Calu3 (cell line): ENCODE results near the gene IGFL3. TPM values are rescaled to one million over a fixed set of nuclear protein-coding genes. Genes with fewer than 3 reads are reported as not detected.

Source experiments
- BruUV-seq: library from RNA; stranded (reverse); fragments of 400-500 nt; replicated peaks from 2 replicates; lab custom pipeline; 2021; lab: Mats Ljungman, UMichigan
- CTCF ChIA-PET: fragments of 300-600 bp; sonication (Branson Sonifier 250); formaldehyde crosslinking; loops from one replicate; lab custom pipeline; 2022; ENCODE audit warnings: antibody characterized with exemption; lab: Charles Lee
- DNase-seq: peaks from one replicate; pipeline ENCODE4 v3.0.0; 2022
- H3K27ac Mint-ChIP-seq: one replicate; pipeline ENCODE4 v1.8.0; 2022; ENCODE audit warnings: mixed read lengths; ENCODE audit not compliant: unreplicated experiment
- H3K27me3 Mint-ChIP-seq: one replicate; pipeline ENCODE4 v1.8.0; 2022; ENCODE audit warnings: mixed read lengths; ENCODE audit not compliant: unreplicated experiment
- H3K36me3 Mint-ChIP-seq: one replicate; pipeline ENCODE4 v1.8.0; 2022; ENCODE audit warnings: mild to moderate bottlenecking, moderate library complexity, mixed read lengths; ENCODE audit not compliant: insufficient read depth, unreplicated experiment
- H3K4me1 Mint-ChIP-seq: one replicate; pipeline ENCODE4 v1.8.0; 2022; ENCODE audit warnings: mild to moderate bottlenecking, low read depth, mixed read lengths; ENCODE audit not compliant: unreplicated experiment
- H3K4me3 Mint-ChIP-seq: one replicate; pipeline ENCODE4 v1.8.0; 2022; ENCODE audit warnings: mild to moderate bottlenecking, low read depth, moderate library complexity, mixed read lengths; ENCODE audit not compliant: unreplicated experiment
- H3K9me3 Mint-ChIP-seq: one replicate; pipeline ENCODE4 v1.8.0; 2022; ENCODE audit warnings: low read depth, mixed read lengths; ENCODE audit not compliant: unreplicated experiment
- CTCF ChIP-seq: fragments of 200-600 bp; IDR thresholded peaks from one replicate; pipeline ENCODE4 v1.8.0; 2022; ENCODE audit warnings: antibody characterized with exemption; ENCODE audit not compliant: unreplicated experiment
- intact Hi-C: fragments of 100-400 bp; cut with micrococcal nuclease; formaldehyde crosslinking; loops from one replicate; pipeline ENCODE4 v1.10.0; 2022; ENCODE audit not compliant: unreplicated experiment
- total RNA-seq: library from RNA; stranded (reverse); gene quantifications from 2 replicates; pipeline ENCODE4 v1.2.3, GENCODE V29; 2022

IGFL3 gene
- total RNA-seq, 1 experiment from 2014 or later: not detected

DNA sequence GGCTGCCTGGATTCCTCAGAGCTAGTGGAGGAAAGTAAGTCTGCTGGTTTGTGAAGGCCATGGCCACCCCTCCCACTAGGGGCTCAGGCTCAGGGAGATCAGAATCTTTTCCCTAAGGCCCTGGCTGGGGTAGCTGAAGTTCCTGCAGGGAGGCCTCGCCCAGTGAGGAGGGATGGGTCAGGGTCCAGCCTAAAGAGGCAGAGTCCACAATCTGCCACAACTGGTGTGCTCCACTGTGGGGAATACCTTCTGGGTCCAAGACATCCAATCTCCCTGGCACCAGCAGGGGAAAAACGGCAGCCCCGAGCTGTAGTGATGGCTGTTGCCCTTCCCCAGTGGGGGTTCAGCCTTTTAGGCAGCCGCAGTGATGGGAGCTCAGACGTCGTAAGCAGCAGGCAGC lies 23.2 kb downstream of the IGFL3 start:
- Mint-ChIP-seq H3K4me1 (no peaks in the 10 kb centered on the region), H3K36me3 (no peaks in the 10 kb centered on the region), H3K4me3 (no peak overlapping the region), H3K9me3 (peaks cover 4% of the 10 kb centered on the region), H3K27me3 (no peaks in the 10 kb centered on the region), H3K27ac (no peak overlapping the region)
- CTCF ChIA-PET: no interaction called here
- no peak for TF ChIP-seq CTCF
- intact Hi-C loops: no loop called here
- no TSS peak for BruUV-seq
- no peak for DNase-seq

DNA sequence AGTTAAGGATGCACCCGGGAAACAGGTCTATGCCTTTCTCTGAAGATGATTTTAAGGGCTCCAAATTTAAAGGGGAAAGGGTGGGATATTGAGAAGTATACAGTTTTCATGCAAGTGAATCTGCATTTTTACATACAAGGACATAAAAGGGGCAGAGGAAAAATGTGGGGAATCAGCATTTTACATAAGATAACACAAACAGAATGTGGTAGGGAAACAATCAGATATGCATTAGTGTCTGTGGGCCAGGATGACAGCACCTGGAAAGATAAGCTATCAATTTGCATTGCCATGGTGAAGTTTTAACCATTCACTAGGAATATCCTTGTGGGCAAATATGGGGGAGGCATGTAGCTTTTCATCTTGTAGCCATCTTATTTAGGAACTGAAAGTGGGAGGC lies 24.1 kb downstream of the IGFL3 start:
- no peak for TF ChIP-seq CTCF
- Mint-ChIP-seq H3K27ac (no peak overlapping the region), H3K36me3 (no peaks in the 10 kb centered on the region), H3K9me3 (peaks cover 4% of the 10 kb centered on the region), H3K4me1 (no peaks in the 10 kb centered on the region), H3K4me3 (no peak overlapping the region), H3K27me3 (no peaks in the 10 kb centered on the region)
- no TSS peak for BruUV-seq
- CTCF ChIA-PET: no interaction called here
- intact Hi-C loops: no loop called here
- no peak for DNase-seq

GRCh38 chr19:46090444-46090843 lies 34.0 kb downstream of the IGFL3 start:
- Mint-ChIP-seq H3K9me3 (no peaks in the 10 kb centered on the region), H3K4me3 (no peak overlapping the region), H3K36me3 (no peaks in the 10 kb centered on the region), H3K4me1 (no peaks in the 10 kb centered on the region), H3K27me3 (peaks cover 61% of the 10 kb centered on the region), H3K27ac (no peak overlapping the region)
- BruUV-seq: no TSS peak
- intact Hi-C loops: no loop called here
- CTCF ChIA-PET: interaction anchor here (0.5 kb wide), 1 partner anchor 31 kb away, joined by 3 read pairs; no protein-coding TSS in a partner anchor
- DNase-seq: no peak
- no peak for TF ChIP-seq CTCF

DNA sequence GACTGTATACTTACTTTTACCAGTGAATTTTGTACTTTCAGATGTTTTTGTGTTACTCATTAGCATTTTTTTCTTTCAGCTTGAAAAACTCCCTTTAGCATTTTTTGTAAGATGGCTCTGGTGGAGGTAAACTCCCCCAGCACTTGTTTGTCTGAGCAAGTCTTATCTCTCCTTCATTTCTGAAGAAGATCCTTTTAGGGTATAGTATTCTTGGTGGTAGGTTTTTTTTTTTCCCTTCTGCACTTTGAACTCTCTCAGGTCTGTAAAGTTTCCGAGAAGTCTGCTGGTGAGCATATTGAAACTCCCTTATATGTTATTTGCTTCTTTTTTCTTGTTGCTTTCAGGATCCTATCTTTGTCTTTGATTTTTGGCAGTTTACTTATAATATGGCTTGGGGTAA lies 35.1 kb downstream of the IGFL3 start:
- CTCF ChIA-PET: interaction anchor here (0.5 to 1.5 kb wide), 2 partner anchors 11 to 74 kb away, joined by 3 to 5 read pairs; no protein-coding TSS in a partner anchor

More for the DNA sequence above, 35.1 kb downstream of the IGFL3 start:
- intact Hi-C loops: no loop called here
- no peak for DNase-seq
- Mint-ChIP-seq H3K27ac (no peak overlapping the region), H3K36me3 (no peaks in the 10 kb centered on the region), H3K4me3 (no peak overlapping the region), H3K4me1 (no peaks in the 10 kb centered on the region), H3K9me3 (no peaks in the 10 kb centered on the region), H3K27me3 (peaks cover 71% of the 10 kb centered on the region)
- no peak for TF ChIP-seq CTCF
- no TSS peak for BruUV-seq
